Activated CD4-positive, alpha-beta T cell treated with anti-CD3 and anti-CD28 coated beads for 4 hours (primary cell): Measurements from ENCODE around the gene SEMA5A.

ENCODE experiments used
- DNase-seq, 2 donors: peaks; one replicate each; pipeline ENCODE4 v3.0.0-alpha.2; 2020

SEMA5A gene

DNA sequence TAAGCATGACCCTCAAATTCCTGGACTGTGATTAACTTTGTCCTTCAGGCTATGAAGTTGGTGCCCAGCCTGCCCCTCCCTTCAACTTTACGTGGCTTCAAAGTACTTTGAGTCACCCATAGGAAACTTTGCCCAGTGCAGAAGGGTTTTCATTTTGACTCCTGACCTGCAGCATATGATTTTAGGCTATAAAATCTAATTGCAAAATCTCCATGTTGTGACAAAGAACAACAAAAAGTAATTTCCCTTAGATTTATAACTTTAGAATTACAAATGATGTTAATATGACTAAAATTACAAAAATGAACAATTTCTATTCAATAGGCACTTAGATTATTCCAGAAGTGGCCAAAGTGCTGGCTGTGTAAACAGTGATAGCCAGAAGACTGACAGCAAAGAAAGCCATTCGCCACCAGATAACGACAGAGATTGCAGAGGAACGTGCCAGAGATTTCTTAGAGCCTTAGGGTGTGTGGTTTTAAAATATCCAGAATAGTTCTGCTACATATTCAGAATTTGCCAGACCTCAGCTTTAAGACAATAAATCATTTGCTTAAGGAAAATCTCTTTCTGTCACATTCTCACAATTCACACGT, 197.4 kb downstream of the SEMA5A start:
- no peak for DNase-seq

DNA sequence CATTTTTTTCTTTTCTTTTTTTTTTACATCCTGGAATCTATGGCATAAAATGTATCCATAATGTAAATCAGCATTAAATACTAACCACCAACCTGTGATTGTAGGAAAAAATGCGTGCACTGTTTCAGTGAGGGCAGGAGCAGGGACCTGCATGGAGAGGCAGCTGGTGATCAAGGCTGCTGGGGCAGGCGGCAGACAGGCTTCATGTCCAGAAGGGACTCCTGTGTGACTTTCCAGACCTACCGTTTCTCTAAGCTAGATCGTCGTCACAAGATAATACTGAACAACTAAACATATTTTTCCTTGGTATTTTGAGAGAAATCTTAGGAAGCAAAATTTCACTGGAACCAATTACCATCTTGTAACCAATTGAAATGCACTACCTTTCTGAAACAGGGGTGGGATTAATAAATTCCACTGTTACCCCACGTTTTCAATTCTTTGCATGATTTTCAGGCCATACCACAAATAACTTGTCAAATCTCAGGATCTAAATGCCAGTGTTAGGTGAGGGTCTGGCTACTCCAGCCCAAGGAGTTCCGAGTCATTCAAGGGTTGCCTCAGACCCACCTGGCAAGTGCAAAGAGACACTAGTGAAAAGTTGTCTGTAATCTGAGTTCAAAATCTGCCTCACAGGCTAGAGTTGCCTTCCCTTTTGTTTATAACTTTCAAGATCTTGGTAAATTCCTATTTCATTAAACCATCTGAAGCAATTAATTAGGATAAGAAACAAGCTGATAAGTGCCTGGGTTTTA, 198.2 kb downstream of the SEMA5A start:
- DNase-seq, result no peak

DNA sequence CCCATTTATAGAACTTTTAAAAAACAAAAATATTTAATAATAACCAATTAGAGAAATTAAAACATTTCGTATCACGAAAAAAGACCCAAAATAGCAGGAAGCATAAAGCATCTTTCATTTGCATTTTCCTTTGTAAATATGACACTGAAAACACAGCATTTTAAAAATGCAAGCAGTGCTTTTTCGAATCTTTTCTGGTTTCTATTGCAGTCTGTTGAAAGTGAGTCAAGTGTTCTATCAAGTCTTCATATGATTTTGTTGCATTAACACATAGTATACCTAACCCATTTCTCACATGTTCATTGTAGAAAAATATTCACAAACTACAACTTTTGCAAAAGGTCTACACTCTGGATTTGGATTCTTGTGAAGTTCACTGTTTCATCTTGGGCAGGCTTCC, 198.8 kb downstream of the SEMA5A start:
- no peak for DNase-seq

DNA sequence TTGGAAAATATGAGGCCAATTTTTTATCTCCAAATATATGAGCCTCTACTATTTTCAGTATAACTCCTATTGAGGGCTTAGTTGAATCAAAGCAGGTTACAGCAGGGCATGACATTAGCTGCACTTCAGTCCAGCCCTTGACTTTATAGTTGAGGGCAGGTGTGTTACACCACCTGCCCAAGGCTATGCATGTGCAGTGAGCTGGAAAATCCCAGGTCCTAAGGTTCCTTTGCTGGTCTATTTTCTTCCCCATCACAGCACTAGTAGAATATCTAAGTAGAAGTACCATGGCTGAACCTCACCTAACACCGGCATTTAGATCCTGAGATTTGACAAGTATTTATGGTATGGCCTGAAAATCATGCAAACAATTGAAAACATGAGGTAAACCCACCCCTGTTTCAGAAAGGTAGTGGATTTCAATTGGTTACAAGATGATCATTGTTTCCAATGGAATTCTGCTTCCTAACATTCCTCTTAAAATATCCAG, 201.1 kb downstream of the SEMA5A start:
- DNase-seq, result no peak

DNA sequence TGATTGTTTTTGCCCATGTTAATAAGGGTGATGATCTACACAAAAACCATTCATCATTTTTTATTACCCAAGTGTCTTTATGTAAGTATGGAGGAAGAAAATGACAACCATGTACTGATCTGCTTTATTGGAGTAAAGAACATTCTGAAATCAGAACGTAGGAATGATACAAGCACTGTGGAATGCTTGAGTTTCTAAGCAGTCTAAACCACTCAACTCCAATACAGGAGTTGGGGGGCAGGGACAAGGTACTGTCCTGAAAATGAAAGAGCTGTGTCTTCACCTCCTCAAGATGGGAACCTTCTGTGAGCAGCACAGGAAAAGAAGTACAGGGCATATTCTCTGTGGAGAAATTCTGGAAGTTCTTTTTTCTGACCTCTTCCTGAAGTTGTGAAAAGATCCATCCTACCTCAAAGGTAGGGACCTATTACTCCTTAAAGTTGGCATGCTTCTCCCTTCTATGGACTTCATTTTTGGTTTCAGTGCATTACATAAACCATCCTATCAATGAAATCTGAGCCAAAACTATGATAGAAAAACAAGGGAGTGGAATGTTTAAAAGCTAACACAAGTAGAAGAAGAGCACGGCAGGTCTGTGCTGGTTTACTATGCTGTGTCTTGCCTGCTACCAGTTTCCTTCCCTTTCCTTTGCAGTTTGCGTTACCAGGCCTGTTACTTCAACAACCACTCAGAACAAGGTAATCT, 202.6 kb downstream of the SEMA5A start:
- DNase-seq, result no peak

DNA sequence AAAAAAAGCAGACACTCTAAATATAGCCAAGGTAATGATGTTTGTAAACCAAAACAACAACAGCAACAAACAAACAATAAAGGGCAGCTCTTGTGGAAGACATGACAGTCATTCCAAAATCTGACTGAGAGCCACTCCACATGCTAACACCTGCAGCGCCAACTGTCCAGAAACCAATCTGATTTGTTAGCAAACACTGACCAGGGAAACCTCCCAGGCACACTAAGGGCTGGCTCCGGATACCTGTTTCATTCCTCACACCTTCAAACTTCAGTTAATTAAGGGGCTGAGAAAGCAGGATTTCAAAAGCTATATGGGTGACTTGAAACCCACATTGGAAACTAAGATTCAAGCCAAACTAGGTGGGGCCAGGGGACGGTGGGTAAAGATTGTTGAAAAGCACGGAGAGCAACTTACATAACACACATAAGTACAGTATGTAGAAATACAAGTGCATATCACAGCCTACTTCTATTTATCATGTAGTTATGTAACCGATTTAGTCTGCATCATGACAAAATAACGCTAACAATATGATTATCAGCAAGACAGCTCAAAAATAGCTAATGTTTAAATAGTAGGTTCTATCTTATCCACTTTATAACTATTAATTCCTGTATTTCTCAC, 203.6 kb downstream of the SEMA5A start:
- DNase-seq, result no peak

DNA sequence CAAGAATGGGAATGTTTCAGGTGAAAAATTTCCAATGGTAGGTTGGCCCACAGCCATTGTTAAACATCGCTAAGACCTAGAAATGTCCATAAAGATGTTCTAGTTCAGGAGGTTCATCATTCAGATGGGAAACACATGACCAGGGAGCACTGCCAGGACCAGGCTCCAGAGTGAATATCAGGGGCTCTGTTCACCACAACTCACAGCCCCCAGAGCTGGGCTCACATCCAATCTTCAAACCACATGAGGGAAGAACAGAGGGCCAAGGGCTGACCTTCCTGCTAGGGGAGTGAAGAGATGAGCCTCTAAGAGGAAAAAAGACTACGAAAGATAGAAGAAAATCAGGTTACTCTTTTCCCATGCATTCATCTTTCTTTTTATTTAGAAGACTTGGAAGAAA, 205.8 kb downstream of the SEMA5A start:
- no peak for DNase-seq

DNA sequence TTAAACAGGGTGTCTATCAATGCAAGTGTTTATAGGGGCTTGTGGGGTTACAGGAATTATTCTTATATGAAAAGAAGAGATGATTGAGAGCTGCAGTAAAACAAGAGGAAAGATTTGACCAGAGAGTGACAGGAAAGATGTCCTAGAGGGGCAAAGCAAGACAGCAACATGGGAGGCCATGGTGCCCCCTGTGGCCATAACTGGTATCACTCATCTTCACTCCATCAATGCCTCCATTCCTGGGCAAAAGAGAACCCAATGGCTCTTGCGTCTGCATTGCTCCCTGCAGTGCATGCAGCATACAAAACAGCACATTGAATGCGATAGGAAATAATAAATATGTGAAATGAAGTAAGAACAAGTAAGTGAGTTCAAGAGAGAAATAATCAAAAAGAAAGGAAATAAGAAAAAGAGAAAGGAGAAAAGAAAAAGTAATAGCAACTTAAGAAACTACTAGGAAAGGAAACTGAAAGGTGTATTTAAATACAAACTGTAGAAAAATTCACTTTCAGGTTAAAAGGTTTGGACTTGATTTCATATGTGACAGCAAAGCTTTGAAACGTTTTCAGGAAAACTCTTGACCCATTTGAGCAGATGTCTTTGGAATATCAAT, 206.6 kb downstream of the SEMA5A start:
- no peak for DNase-seq

DNA sequence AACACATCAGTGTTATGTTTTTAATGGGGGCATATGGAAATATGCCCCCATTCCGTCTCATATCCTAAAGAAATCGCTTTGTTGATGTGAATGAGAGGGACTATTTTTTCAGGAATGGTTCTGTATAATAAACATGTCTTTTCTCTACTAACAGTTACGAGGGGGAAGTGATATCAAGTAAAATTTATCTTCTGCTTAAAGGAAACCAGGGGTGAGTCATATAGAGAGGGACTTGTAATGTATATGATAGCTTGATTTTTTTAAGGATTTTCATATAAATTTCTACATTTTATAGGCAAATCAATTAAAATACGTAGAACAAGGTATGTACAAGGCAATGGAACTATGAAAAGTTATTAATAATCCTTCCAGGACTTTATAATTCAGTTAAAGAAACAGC, 207.1 kb downstream of the SEMA5A start:
- no peak for DNase-seq

DNA sequence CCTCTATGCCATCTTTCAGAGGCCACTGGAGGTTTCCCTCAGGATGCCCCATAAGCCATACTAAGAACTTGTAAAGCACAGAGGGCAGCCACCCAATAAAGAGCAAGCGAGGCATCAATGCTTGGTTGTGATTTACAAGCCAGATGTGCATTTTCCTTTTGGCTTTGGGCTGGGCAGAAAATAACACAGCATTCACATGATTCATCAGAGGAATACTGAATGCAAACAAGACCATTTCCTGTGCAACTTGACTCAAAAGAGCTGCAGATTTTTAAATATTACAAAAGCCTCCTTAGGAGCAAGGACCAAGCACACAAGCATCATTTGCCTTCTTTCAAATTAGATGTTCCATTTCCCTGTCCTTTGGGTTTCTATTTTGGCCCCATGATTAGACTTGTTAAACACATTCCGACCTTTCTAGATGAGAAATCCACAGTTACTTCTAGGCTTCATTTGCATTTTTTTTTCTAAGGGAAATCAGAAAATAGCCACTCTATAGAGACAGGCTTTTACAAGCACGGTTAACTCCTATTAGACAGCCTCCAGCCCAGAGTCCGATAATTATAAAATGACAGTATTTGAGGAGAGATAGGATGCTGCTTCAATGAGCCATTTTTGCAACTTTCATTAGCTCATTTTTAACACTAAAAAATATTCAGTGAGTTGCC, 207.8 kb downstream of the SEMA5A start:
- DNase-seq, result no peak

DNA sequence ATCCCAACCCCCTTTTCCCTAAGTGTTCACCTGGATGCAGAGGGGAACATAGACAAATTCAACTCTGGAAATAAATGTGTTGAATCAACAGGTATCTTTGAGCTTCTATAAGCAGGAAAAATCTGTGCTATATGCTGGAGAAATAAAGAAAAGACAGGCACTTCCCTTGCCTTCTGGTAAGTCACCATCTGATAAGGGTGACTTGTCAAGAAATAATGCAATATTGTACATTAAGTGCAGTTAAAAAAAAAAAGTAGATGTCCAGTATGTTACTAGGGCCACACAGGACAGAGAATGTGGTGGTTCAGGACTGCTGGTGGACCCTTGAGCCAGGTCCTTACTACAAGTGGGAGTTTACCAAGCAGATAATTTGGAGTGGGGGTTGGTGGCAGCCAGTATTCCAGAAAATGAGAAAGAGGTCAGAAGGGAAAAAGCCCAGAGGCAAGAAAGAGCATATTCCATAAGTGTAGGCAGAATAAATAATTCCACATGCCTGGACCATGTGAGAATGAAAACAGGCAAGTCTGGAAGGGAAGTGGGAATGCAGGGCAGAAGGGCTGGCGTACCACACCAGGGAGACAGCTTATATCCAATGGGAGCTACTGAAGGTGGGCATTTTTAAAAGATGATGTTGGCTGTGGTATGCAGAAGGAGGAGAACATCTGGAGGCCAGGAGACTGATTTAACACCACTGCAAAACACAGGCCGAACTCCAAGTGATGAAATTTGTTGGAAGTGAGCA, 209.9 kb downstream of the SEMA5A start:
- no peak for DNase-seq

DNA sequence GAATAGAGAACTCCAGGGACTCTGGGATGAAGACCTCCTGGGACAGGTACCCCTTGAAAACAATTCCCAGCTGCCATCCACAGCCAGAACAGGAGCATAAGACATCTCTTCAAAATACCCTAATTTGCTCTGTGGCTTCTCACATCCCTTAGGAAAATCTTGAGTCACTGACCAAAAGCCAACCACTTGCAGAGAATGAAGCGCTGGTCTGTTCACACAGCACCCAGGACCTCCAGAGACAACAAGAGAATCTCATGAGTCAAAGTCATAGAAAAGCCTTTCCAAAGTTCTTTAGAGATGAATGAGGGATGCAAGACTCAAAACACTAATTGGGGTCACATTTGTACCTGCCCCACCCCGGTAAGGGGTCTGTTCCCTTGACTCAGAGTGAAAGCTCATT, 210.6 kb downstream of the SEMA5A start:
- no peak for DNase-seq

DNA sequence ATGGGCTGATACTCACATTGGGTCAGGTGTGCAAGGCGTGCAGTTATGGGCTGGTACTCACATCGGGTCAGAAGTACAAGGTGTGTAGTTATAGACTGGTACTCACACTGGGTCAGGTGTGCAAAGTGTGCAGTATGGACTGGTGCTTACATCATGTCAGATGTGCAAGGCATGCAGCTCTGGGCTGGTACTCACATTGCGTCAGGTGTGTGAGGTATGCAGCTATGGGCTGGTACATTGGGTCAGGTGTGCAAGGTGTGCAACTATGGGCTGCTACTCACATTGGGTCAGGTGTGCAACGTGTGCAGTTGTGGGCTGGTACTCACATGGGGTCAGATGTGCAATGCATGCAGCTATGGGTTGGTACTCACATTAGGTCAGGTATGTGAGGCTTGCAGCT, 213.8 kb downstream of the SEMA5A start:
- no peak for DNase-seq

DNA sequence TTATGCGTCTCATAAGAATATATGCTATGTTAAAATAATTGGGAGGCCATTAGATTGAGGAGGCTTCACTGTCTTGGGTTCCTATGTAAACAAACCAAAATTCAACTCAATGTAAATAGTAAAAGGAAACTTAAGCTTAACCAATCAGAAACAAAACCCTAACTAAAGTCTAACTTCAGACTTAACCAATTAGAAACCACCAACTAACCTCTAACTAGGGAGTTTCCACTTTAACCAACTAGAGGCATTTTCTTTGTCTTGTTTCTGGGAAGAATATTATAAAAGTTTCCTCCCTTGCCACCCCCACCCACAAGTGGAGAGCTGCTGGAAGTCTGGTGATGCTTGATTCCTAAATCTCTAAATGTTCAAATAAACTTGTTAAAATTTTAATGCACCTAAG, 214.5 kb downstream of the SEMA5A start:
- no peak for DNase-seq

DNA sequence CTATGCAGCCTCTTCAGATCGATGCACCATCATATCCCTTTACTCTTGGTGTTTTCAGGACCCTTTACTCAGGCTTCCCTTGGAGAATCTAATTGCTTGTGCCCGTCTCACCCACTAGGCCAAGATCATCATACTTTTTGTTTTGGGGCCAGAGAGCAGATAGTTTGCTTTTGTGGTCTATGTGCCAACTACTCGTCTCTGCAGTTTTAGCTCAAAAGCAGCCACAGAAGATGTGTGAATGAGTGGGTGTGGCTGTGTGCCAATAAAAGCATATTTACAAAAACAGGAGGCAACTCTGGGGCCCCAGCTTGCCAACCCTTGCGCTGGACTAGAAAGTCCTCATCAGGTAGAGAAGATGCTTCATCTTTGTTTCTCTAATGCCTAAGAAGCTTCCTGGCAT, 216.8 kb downstream of the SEMA5A start:
- DNase-seq, result no peak

DNA sequence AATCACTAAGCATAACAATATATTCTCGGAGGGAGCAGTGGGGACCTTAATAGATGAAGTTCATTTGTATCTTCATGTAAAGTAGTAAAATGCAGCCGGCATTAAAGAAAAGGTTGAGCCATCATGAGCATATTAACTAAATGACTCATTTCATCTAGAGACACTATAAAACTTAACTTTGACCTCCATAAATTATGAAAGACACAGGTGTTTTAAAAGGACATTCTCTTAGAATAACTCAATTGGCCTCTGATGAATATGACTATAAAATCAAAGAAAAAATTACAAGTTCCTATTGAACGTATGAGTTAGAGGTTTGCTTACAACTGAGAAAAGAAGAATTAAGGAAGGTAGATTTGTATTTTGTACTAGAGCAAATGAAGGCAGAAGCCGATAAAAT, 220.3 kb downstream of the SEMA5A start:
- DNase-seq, result no peak

DNA sequence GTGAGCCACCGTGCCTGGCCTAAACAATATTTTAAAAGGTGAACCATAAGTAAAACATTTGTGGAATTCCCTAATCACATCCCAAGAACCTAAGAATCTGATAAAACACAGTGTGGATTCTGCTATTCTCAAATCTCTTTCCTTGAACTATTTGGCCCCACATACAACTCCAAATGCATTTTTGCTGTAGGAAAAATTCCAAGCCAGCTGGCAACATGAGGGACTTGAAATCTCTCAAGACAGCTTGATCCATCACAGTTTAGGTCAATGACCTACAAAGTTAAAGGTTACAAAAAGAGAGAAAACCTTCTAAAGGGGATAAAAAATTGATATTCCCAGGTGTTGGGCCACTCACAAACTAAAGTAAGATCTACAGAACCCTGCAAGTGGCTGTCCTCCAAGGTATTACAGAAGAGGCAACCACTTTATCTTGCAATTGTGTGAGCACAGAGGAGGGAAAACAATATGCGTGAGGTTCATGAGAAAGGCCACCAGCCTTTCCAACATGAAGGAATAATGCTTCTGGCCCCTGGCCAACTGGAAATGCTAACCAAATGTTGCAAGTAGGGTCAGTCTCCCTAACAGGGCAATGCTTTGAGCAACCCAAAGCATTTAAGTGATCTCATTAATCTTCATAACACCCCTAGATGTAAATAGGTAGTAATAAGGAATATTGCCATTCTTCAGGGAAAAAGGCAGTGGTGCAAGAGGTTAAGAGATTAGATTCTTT, 221.4 kb downstream of the SEMA5A start:
- DNase-seq, result no peak

DNA sequence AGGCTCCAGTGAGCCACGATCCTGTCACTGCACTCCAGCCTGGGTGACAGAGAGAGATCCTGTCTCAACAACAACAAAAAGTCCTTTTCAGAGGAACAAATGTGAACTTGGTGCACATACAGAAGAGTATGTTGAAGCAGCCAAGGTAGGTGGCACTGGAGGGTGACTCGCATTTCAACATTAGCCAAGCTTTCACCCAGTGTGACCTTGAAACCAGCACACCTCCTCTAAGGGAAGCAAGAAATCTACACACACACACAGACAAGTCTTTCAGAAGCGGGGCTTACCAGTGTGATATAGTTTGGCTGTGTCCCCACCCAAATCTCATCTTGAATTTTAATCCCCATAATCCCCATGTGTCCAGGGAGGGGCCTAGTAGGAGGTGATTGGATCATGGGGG, 225.2 kb downstream of the SEMA5A start:
- no peak for DNase-seq

DNA sequence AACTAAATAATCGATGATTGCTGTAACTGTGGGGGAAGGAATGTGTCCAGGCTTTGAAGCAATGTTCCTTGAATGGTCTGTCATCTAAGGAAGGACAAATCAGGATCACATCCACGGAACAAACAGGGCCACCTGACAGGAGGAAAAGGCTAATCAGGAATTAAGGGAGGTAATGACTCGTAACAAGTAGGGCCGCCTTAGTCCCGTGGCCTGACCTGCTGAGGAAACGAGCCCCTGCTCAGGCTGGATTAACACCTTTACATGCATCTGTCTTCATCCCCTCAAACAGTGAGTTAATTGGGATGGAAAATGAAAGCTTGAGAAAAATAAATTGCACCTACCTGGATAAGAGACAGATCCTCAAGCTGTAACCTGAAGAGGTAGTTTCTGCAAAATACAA, 227.8 kb downstream of the SEMA5A start:
- no peak for DNase-seq

DNA sequence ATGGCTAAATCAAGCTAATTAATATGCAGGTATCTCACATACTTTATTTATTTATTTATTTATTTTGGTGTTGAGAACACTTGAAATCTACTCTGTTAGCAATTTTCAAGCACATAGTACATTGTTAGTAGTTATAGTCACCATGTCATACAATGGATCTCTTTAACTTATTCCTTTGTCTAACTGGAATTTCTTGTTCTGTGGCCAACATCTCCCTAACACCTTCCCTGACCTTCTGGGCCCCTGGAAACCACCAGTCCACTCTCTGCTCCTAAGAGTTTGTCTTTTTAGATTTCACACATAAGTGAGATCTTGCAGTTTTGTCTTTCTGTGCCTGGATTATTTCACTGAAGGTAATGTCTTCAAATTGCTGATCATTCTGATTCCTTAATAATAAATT, 229.1 kb downstream of the SEMA5A start:
- no peak for DNase-seq

DNA sequence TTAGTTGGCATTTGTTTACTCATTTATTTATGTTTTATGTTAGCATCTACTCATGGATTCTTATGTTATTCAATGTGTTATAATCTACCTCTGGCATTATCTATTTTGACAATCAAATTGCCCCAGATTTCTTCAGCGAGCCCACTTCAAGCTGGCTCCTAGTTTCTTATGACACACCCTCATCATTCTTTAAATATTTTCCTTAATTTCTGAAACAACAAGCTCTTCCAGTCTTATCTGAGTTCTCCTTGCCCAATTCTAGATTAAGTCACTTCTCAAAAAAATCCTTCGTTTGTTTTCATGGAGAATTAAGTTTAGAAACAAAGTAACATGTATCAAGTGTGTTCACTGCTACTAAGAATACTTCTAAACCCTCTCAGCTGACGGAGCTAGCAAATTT, 229.8 kb downstream of the SEMA5A start:
- DNase-seq, result no peak
